IPS-18a (cell line): ENCODE data around the gene NUDT14.

Experiments used
- H3K27ac ChIP-seq: one replicate; pipeline ENCODE4 v1.5.1; 2013; ENCODE audit warnings: low read length
- H3K27me3 ChIP-seq: one replicate; pipeline ENCODE4 v1.6.1; 2013; ENCODE audit warnings: mild to moderate bottlenecking, low read length; ENCODE audit not compliant: control insufficient read depth, insufficient read depth
- H3K36me3 ChIP-seq: one replicate; pipeline ENCODE4 v1.6.1; 2013; ENCODE audit warnings: low read depth, low read length; ENCODE audit not compliant: control insufficient read depth
- H3K4me1 ChIP-seq: one replicate; pipeline ENCODE4 v1.6.1; 2013; ENCODE audit warnings: low read depth, low read length; ENCODE audit not compliant: control insufficient read depth
- H3K4me3 ChIP-seq: one replicate; pipeline ENCODE4 v1.5.1; 2013; ENCODE audit warnings: low read length
- H3K9ac ChIP-seq: one replicate; pipeline ENCODE4 v1.6.1; 2013; ENCODE audit warnings: mild to moderate bottlenecking, low read length, moderate library complexity
- H3K9me3 ChIP-seq: one replicate; pipeline ENCODE4 v1.6.1; 2013; ENCODE audit warnings: low read depth, low read length; ENCODE audit not compliant: control insufficient read depth

The NUDT14 gene

GRCh38 chr14:105145381-105146180 lies 35.5 kb downstream of the NUDT14 start:
- Histone ChIP-seq H3K36me3 (no peaks in the 10 kb centered on the region), H3K9me3 (no peaks in the 10 kb centered on the region), H3K4me1 (no peaks in the 10 kb centered on the region), H3K4me3 (no peak overlapping the region), H3K27ac (no peak overlapping the region), H3K27me3 (no peaks in the 10 kb centered on the region), H3K9ac (no peak overlapping the region)

GRCh38 chr14:105144666-105145380 lies 36.3 kb downstream of the NUDT14 start:
- Histone ChIP-seq H3K9ac (no peak overlapping the region), H3K27me3 (no peaks in the 10 kb centered on the region), H3K36me3 (no peaks in the 10 kb centered on the region), H3K27ac (no peak overlapping the region), H3K4me3 (no peak overlapping the region), H3K9me3 (peaks cover under 1% of the 10 kb centered on the region), H3K4me1 (no peaks in the 10 kb centered on the region)

GRCh38 chr14:105144026-105144665 lies 37.0 kb downstream of the NUDT14 start:
- Histone ChIP-seq H3K27me3 (no peaks in the 10 kb centered on the region), H3K4me1 (no peaks in the 10 kb centered on the region), H3K27ac (no peak overlapping the region), H3K4me3 (no peak overlapping the region), H3K9me3 (peaks cover 3% of the 10 kb centered on the region), H3K36me3 (no peaks in the 10 kb centered on the region), H3K9ac (no peak overlapping the region)

- Histone ChIP-seq H3K27me3 (no peaks in the 10 kb centered on the region), H3K9ac (no peak overlapping the region), H3K9me3 (peaks cover 3% of the 10 kb centered on the region), H3K27ac (no peak overlapping the region), H3K4me1 (no peaks in the 10 kb centered on the region), H3K36me3 (no peaks in the 10 kb centered on the region), H3K4me3 (no peak overlapping the region)
Measured at GRCh38 chr14:105143451-105144025, 37.6 kb downstream of the NUDT14 start.

- Histone ChIP-seq H3K36me3 (no peaks in the 10 kb centered on the region), H3K27me3 (no peaks in the 10 kb centered on the region), H3K9me3 (peaks cover 3% of the 10 kb centered on the region), H3K27ac (no peak overlapping the region), H3K4me3 (no peak overlapping the region), H3K4me1 (no peaks in the 10 kb centered on the region), H3K9ac (no peak overlapping the region)
Measured at GRCh38 chr14:105142651-105143450, 38.3 kb downstream of the NUDT14 start.

DNA sequence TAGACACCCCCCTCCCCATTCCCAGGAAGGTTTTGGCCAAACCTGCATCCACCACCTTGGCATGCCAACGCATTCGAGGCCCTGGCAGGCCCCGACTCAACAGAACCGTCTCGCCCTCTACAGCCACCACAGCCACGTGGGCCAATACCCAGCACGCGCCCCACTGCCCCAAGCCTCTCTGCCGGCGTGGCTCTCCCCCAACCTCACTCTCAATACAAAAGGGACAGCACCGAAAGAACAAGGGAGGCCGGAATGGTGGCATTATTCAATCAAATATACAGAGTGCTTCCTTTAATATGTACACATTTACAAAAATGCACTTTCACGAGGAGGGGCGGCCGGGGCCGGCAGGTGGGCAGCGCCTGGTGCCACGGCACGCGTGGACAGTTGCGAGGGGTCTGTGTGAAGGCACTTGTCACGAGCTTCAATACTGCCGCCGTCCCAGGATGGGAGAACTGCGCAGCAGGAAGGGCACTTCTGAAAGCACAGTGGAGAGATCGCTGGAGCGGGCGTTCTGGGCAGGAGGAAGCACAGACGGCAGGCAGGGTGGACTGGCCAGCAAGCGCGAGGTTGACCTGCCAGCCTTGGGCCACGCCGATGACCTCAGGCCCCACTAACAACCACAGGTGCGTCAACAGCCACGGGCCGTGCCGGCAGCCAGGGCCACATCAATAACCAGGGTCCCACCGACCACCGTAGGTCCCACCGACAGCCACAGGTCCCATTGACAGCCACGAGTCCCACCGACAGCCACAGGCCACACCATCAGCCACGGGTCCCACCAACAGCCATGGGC lies 39.4 kb downstream of the NUDT14 start:
- Histone ChIP-seq H3K9ac (no peak overlapping the region), H3K9me3 (peaks cover 3% of the 10 kb centered on the region), H3K36me3 (no peaks in the 10 kb centered on the region), H3K27me3 (no peaks in the 10 kb centered on the region), H3K4me3 (no peak overlapping the region), H3K27ac (no peak overlapping the region), H3K4me1 (no peaks in the 10 kb centered on the region)

GRCh38 chr14:105141026-105141425 lies 40.1 kb downstream of the NUDT14 start:
- no peaks in the 10 kb centered on the region for H3K4me1 ChIP-seq
- no peak overlapping the region for H3K27ac ChIP-seq
- no peaks in the 10 kb centered on the region for H3K27me3 ChIP-seq
- no peak overlapping the region for H3K4me3 ChIP-seq
- no peaks in the 10 kb centered on the region for H3K36me3 ChIP-seq
- H3K9me3 ChIP-seq: peaks cover 3% of the 10 kb centered on the region
- H3K9ac ChIP-seq: no peak overlapping the region

GRCh38 chr14:105140581-105140980 lies 40.5 kb downstream of the NUDT14 start:
- Histone ChIP-seq H3K4me1 (no peaks in the 10 kb centered on the region), H3K27me3 (no peaks in the 10 kb centered on the region), H3K9ac (no peak overlapping the region), H3K36me3 (no peaks in the 10 kb centered on the region), H3K9me3 (peaks cover 3% of the 10 kb centered on the region), H3K27ac (no peak overlapping the region), H3K4me3 (no peak overlapping the region)

- Histone ChIP-seq H3K9me3 (peaks cover 3% of the 10 kb centered on the region), H3K4me1 (no peaks in the 10 kb centered on the region), H3K9ac (no peak overlapping the region), H3K36me3 (no peaks in the 10 kb centered on the region), H3K27ac (no peak overlapping the region), H3K4me3 (no peak overlapping the region), H3K27me3 (no peaks in the 10 kb centered on the region)
Measured at GRCh38 chr14:105139831-105140239, 41.3 kb downstream of the NUDT14 start.

GRCh38 chr14:105139212-105139825 lies 41.8 kb downstream of the NUDT14 start:
- no peaks in the 10 kb centered on the region for H3K27me3 ChIP-seq
- H3K9ac ChIP-seq: no peak overlapping the region
- H3K4me3 ChIP-seq: no peak overlapping the region
- H3K4me1 ChIP-seq: no peaks in the 10 kb centered on the region
- no peak overlapping the region for H3K27ac ChIP-seq
- no peaks in the 10 kb centered on the region for H3K36me3 ChIP-seq
- peaks cover 3% of the 10 kb centered on the region for H3K9me3 ChIP-seq
